ENCODE measurements around the gene GABRG1.

The GABRG1 gene

DNA sequence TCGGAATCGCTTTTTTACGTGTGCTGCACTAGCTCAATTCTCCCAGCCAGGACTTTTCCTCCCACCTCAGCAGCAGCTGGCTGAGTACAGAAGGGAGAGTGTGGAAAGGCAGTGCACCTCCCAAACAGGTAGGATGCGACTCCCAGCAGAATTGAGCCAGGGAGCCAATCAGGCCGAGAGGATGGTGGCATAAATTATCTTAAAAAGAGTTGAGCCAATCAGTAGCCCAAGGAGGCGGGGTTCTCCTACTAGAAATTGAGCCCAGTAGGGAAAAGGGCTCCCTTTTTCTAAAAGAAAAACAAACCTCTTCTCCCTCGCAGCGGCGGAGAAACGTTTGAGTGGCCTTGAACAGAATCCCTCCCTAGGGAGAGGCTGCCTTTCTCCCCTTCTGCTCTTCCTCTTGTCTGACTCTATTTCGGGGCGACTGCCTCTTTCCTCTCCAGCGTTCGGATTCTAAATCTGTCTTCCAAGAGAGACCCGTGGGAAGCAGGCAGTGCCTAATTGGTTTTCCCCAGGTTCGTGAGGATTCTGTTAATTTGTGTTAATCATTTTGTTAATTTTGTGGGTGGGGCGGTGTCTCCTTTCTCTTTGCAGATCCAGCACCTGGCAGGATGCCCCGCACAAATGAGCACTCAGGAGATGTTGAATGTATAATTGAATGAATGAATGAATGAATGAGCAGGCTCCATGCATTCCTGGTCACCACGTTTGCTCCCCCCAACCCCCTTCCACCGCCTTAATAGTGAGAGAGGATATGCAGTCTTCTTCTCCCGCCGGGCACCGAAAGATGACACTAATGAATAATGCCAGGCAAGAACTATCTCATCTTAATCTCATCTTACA lies at the start of gene GABRG1:
TSS of gene GABRG1 (minus strand) at position 142 of the 843 bp plus-strand sequence. CDS start at position 1, 141 bp downstream.
- DNase-seq: no peak

DNA sequence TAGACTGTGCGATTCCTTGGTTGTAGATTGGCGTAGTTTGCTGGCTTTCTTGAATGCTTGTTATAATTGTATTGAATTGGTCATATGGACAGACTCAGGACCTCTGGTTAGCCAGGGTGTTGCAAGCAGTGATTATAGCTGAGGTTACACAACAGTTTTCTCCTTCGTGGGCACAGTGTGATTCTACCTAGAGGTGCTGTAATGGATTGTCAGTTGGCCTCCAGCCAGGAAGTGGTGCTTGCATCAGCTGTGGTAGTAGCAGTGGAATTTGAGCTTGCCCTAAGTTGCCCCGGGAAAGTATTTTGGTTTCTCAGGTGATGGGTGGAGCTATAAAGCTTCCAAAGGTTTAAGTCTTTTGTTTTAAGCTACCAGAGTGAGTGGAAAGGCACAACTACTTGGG lies 23.1 kb upstream of the GABRG1 start:
- DNase-seq: no peak

DNA sequence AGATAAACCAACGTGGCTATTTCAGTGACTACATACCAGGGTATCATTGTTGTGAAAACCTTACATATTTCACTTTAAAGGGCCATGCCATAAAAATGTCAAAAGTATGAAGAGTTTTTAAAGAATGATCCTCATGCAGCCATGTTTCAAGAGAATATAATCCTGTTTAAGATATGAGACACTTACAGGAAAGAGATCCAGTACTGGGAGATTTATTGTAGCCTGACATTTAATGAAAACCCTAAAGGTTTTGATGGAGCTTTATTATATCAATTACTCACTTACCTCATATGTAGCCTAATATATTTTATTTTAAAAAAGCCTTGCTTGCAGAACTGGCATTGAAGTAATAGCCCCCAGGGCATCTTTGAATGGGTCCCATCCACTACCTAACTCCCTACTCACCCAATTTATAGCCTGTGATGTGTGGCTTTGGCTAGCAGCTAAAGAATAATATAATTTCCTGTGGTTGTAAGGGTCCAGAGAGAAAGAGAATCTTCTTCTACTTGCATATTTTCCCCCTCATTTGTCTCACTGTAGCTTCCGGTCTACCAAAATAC lies 7.7 kb upstream of the GABRG1 start:
- DNase-seq: no peak

DNA sequence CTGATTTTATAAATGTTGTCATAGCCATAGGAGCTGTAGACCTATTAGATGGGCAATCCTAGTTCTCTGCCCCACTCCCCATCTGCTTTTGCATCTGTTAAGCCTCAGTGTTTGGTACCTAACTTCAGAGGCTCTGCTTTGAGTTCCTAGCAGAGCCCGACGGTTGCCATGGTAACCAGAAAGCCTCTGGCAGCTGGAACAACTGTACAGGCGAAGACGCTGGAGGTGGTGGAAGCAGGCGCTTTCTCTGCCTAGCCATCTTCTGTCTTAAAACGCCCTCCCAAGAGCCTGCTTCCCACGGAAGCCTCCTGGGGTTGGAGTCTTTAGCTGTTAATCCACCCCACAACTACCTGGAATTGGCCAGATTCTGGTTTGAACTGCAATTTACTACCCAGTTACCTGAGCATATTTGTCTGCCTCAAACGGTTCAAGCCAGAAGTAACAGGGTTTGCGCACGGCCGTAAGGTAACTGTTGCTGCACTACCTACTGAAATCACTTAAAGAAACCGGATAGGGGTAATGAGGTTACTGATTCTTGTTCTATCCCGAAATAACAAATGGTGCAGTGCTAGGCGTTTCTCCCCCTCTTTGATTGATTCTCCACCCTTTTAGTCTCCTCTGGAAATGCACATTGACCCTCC lies 1.0 kb upstream of the GABRG1 start:
- DNase-seq: no peak

DNA sequence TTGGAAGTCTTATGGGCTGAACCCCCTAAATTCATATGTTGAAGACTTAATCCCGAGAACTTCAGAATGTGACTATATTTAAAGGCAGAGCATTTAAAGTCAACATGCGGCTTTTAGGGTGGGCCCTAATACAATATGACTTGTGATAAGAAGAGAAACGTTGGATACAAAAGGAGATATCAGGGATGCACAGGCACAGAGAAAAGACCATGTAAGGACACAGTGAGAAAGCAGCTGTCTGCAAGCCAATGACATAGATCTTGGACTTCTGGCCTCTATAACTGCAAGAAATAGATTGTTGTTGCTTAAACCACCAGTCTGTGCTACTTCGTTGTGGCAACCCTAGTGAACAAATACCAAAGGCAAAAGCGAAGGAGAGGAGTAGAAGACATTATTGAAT lies 42.2 kb downstream of the GABRG1 start:
- no peak for DNase-seq

DNA sequence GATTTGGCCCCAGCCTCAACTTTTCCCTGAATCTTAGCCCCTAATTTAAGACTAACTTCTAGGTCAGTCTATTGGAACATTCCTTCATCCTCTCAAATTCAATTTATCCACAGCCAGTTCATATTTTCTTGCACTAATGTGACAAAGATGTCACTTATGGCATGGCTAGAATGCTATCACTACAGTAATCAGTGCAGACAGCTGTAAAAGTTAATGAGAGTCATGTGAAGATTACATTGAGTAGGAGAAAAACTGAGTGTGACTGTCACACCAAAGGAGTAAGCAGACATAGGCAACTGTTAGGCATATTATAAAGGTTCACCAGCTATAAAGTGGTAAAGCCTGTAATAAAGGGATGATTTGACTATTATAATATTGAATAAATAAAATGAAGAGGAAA lies 42.6 kb downstream of the GABRG1 start:
- DNase-seq: no peak

DNA sequence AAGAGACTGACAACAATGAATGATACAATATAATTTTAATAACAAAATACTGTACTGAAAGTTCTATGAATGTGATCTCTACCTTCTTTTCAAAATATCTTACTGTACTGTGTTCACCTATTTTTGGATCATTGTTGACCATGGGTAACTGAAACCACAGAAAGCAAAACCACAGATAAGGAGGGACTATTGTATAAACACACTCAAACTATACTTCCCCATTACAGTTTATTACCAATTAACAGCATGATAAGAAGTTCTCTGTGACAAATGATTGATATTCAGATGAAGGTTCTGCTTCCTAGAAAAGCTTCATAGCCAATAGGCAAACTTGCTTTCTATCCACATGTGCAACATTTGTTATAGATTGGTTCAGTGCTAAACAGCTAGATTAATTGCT lies 50.1 kb downstream of the GABRG1 start:
- no peak for DNase-seq

DNA sequence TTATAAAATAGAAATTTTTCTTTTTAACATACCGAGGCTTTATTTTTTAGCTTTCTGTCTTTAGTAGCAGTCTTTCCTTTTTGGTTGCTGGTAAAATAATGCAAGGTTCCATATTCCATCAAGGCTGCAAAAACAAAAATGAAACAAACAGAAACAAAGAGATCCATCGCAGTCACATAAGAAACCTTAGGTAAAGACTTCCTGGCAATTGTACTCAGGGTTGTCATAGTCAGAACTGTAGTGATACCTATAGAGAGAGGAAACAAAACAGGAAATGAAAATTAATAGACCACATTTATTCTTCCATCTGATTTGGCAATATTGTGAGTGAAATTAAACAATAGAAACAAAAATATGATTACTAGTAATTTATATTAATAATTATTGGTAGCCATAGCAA lies 72.5 kb downstream of the GABRG1 start:
- DNase-seq: no peak

DNA sequence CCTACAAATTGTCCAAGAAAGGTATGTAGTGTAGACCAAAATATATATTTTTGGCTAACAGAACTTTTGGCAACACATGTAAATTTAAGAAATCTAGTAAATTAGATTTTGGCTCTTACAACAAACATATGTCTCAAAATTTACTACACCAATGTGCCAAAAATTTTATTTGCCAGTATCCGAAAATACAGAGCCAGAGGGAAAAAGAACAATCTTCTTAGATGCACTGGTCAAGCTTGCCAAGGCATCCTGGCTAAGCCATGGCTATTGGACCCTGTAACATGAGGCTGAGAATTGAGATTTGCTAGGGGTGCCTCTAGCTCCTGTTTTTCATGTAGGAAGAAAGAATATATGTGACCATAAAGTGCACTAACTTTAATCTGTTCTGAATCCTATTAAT lies 91.8 kb downstream of the GABRG1 start:
- no peak for DNase-seq

DNA sequence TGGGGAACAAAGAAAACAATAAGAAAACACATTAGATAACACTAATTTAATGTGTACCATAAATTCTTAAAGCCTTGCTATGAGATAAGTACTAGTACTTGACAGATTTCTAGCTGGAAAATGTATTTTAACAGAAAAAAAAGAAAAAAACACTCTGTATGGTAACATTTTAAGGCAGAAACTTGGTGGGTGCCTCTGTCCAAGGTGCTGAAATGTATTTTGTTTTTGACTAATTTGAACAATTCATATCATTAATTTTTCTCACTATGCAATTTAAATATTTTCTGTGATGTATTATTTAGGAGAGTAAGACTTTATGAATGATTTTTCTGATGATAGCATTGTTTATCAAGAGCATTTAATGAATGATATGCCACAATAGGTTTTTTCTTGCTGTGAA lies 107.5 kb downstream of the GABRG1 start:
- no peak for DNase-seq

DNA sequence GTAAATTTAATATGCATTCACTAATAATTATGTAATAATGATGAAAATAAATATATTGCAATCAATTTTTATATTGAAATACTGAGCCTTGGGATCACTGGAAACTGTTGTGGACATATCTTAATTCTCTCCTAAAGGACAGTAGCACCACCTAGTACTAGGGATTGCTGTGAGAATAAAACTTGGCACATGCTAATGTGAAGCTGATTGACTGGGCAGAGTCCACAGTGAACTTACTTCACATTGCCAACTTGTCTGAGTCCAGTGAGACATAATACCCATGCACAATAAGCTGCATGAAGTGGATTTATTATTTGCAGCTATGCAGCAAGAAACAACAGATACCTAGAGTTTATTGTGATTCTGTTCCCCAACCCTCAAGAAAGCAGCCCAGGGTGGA lies 131.1 kb downstream of the GABRG1 start:
- DNase-seq: no peak

DNA sequence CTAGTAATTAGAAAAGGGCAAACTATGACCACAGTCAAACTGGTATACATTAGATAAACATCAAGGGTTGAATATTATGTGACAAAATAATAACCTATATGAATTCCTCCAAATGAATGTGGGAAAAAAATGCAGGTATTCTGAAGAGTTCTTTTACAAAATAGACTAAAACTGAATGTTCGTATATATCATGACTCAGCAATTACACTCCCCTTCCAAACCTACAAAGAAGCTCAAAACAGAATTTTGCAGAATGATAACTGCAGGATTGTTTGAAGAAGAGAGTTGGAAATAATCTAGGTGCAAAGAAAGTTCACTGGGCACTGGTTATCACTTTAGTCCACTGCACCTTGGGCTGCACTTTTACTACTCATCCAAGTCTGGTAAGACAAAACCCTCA lies 134.1 kb downstream of the GABRG1 start:
- DNase-seq: no peak

DNA sequence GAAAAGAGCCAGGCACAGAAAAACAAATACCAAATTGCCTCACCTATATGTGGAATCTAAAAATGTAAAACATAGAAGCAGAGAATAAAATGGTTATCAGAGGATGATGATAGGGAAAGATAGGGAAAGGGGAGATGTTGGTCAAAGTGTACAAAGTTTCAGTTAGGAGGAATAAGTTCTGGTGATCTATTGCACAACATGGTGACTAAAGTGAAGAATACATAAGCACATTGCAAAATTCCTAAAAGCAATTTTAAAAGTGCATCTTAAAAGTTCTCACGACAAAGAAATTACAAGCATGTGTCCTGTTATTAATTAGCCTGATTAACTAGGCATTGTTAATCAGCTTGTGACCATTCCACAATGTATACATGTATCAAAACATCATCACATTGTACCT lies 136.0 kb downstream of the GABRG1 start:
- DNase-seq: no peak

All from SIG-M5 (cell line).